Osteocyte (in vitro differentiated cells): ENCODE results near the gene TIPIN. TPM values are rescaled to one million over a fixed set of nuclear protein-coding genes. Genes with fewer than 3 reads are reported as not detected.
"Not testable (repeated sequence)": the region's sequence is repeated elsewhere in the genome, so short reads cannot be mapped to it uniquely, and the experiment has no call there.

Source experiments
- DNase-seq: peaks from one replicate; pipeline ENCODE4 v3.0.0; 2021; ENCODE audit warnings: mixed read lengths; ENCODE audit not compliant: unreplicated experiment; ENCODE audit errors: extremely low spot score
- H3K27ac Mint-ChIP-seq: one replicate; pipeline ENCODE4 v1.8.0; 2021; ENCODE audit warnings: mild to moderate bottlenecking, mixed read lengths; ENCODE audit not compliant: unreplicated experiment
- H3K27me3 Mint-ChIP-seq: one replicate; pipeline ENCODE4 v1.8.0; 2021; ENCODE audit warnings: mixed read lengths; ENCODE audit not compliant: unreplicated experiment
- H3K36me3 Mint-ChIP-seq: one replicate; pipeline ENCODE4 v1.8.0; 2021; ENCODE audit warnings: mixed read lengths; ENCODE audit not compliant: unreplicated experiment
- H3K4me1 Mint-ChIP-seq: one replicate; pipeline ENCODE4 v1.8.0; 2021; ENCODE audit warnings: mixed read lengths; ENCODE audit not compliant: unreplicated experiment
- H3K4me3 Mint-ChIP-seq: one replicate; pipeline ENCODE4 v1.8.0; 2021; ENCODE audit warnings: mild to moderate bottlenecking, moderate library complexity, mixed read lengths; ENCODE audit not compliant: unreplicated experiment
- H3K9me3 Mint-ChIP-seq: one replicate; pipeline ENCODE4 v1.8.0; 2021; ENCODE audit warnings: mixed read lengths; ENCODE audit not compliant: unreplicated experiment
- total RNA-seq: library from RNA; stranded (reverse); gene quantifications from 2 replicates; pipeline ENCODE4 v1.2.1, GENCODE V29; 2021
- TF ChIP-seq, protein P1 (sequence below): fragments of 200-600 bp; sonication (generic); IDR thresholded peaks from 2 replicates; pipeline ENCODE4 v1.5.0; 2021; ENCODE audit warnings: antibody characterized with exemption, mild to moderate bottlenecking, moderate library complexity

Gene TIPIN
- total RNA-seq, 1 donor from 2014 or later, result 8.0 TPM

DNA sequence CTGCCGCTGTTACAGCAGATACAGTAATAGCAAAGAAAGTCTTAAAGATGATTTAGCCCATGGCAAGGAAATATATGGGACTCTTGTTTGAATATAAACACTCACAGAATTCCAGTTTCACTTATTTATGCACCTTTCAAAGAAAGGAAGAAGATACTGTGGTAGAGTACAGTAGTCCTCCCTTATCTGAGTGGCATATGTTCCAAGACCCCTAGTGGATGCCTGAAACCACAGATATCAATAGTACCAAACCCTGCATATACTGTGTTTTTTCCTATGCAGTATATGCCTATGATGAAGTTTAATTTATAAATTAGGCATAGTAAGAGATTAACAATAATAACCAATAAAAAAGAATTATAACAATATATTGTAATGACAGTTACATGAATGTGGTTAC, 38.4 kb upstream of the TIPIN start:
- no peak overlapping the region for H3K27ac Mint-ChIP-seq
- H3K9me3 Mint-ChIP-seq, result no peaks in the 10 kb centered on the region
- DNase-seq, result no peak
- TF ChIP-seq, protein P1, sequence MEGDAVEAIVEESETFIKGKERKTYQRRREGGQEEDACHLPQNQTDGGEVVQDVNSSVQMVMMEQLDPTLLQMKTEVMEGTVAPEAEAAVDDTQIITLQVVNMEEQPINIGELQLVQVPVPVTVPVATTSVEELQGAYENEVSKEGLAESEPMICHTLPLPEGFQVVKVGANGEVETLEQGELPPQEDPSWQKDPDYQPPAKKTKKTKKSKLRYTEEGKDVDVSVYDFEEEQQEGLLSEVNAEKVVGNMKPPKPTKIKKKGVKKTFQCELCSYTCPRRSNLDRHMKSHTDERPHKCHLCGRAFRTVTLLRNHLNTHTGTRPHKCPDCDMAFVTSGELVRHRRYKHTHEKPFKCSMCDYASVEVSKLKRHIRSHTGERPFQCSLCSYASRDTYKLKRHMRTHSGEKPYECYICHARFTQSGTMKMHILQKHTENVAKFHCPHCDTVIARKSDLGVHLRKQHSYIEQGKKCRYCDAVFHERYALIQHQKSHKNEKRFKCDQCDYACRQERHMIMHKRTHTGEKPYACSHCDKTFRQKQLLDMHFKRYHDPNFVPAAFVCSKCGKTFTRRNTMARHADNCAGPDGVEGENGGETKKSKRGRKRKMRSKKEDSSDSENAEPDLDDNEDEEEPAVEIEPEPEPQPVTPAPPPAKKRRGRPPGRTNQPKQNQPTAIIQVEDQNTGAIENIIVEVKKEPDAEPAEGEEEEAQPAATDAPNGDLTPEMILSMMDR, result no peak
- H3K4me1 Mint-ChIP-seq, result peaks cover 10% of the 10 kb centered on the region
- no peak overlapping the region for H3K4me3 Mint-ChIP-seq
- H3K36me3 Mint-ChIP-seq, result peaks cover 3% of the 10 kb centered on the region
- H3K27me3 Mint-ChIP-seq, result no peaks in the 10 kb centered on the region

DNA sequence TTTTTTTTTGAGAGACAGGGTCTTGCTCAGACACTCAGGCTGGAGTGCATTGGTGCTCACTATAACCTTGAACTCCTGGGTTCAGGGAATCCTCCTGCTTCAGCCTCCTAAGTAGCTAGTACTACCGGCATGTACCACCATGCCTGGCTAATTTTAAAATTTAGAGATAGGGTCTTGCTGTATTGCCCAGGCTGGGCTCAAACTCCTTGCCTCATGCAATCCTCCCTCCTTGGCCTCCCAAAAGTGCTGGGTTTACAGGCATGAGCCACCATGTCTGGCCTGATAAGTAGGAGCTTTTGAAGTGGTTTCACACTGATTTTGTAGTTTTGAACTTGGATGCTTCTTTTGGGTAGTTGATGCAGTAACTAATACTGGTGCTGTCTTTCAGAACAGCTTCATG, 38.0 kb upstream of the TIPIN start:
- Mint-ChIP-seq H3K4me3 (no peak overlapping the region), H3K9me3 (no peaks in the 10 kb centered on the region), H3K27me3 (no peaks in the 10 kb centered on the region), H3K27ac (no peak overlapping the region), H3K4me1 (peaks cover 10% of the 10 kb centered on the region), H3K36me3 (peaks cover 3% of the 10 kb centered on the region)
- DNase-seq, result no peak
- TF ChIP-seq, protein P1, result no peak

DNA sequence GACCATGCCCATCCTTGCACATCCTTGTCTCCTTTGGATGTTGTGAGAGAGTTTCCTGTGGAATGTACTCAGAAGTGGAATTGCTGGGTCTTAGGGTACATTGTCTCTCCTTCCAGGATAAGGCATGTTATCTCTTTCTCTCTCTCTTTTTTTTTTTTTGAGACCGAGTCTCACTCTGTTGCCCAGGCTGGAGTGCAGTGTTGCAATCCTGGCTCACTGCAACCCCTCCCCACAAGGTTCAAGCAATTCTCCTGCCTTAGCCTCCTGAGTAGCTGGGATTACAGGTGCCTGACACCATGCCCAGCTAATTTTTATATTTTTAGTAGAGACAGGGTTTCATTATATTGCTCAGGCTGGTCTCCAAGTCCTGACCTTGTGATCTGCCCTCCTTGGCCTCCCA, 36.6 kb upstream of the TIPIN start:
- H3K4me1 Mint-ChIP-seq, result peaks cover 21% of the 10 kb centered on the region
- DNase-seq, H3K27ac Mint-ChIP-seq, H3K9me3 Mint-ChIP-seq, H3K4me3 Mint-ChIP-seq, H3K27me3 Mint-ChIP-seq, H3K36me3 Mint-ChIP-seq: not testable (repeated sequence)

DNA sequence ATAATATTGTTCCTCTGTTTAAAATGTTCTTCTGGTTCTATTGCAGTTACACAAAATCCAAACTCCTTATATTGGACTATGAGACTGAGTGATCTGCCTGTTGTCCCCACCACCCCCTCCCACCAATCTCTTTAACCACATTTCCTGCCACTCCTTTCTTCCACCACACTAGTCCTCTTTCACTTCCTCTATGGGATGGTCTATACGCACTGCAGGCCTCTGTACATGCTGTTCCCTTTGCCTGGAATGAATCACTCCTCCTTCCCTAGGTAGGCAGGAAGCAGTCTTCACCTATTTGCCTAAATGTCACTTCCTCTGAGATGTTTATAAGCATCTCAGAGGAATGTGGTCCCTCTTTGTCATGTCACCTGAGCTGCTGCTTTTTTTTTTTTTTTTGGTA, 34.2 kb upstream of the TIPIN start:
- Mint-ChIP-seq H3K27me3 (no peaks in the 10 kb centered on the region), H3K36me3 (no peaks in the 10 kb centered on the region), H3K27ac (no peak overlapping the region), H3K4me3 (no peak overlapping the region), H3K9me3 (no peaks in the 10 kb centered on the region), H3K4me1 (peaks cover 33% of the 10 kb centered on the region)
- TF ChIP-seq, protein P1, result no peak
- DNase-seq, result no peak

DNA sequence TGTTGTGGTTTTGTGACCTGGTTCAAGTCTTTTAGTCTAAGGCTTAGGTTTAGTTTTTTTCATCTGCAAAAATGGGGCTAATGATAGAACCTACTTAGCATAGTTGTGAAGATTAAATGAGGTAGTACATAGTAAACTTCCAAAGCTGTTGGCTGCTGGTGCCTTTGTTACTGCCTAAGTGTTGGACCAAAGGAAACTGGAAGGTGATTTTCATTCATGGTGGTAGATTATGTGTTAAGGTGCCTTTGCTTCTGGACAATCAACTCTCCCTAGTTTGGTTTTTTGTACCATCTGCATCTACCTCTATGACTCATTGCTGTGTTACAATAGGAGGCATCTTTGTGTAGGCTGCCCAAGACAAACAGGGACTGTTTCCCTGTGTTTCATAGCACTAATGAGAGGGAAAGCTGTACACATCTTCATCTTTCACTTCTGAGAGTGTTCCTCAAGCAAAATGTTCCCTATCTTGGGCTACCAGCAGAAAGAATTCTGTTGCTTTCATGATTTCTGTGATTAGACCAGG, 33.4 kb upstream of the TIPIN start:
- no peaks in the 10 kb centered on the region for H3K9me3 Mint-ChIP-seq
- H3K4me1 Mint-ChIP-seq, result peaks cover 33% of the 10 kb centered on the region
- no peak for DNase-seq
- no peaks in the 10 kb centered on the region for H3K36me3 Mint-ChIP-seq
- no peaks in the 10 kb centered on the region for H3K27me3 Mint-ChIP-seq
- H3K4me3 Mint-ChIP-seq, result no peak overlapping the region
- TF ChIP-seq, protein P1, result no peak
- no peak overlapping the region for H3K27ac Mint-ChIP-seq
